Stomach (tissue), 9 donors: ENCODE data around the gene MYO9B. TPM values are rescaled to one million over a fixed set of nuclear protein-coding genes. Genes with fewer than 3 reads are reported as not detected.
A peak's percentile ranks its signal among the peaks of the same experiment; 100 is the strongest.

Source experiments
- DNase-seq, 2 donors: peaks; one replicate each; pipeline versions ENCODE4 v3.0.0 to v3.0.0-alpha.2; 2013 to 2019
- H3K27ac ChIP-seq, 5 donors: fragments of 200-600 bp in 4 of 5; sonication (generic) in 4 of 5; one replicate each; pipeline ENCODE4 v1.5.1; 2013 to 2019; ENCODE audit warnings: mild to moderate bottlenecking in 1 of 5, moderate library complexity in 1 of 5
- H3K27me3 ChIP-seq, 3 donors: fragments of 200-600 bp; sonication (generic); one replicate each; pipeline ENCODE4 v1.5.1; 2017 to 2019; ENCODE audit warnings: mixed run types in 1 of 3
- H3K36me3 ChIP-seq, 4 donors: fragments of 200-600 bp; sonication (generic); 1 replicate in 3 of 4; 2 replicates in 1 of 4; pipeline ENCODE4 v1.5.1; 2016 to 2019
- H3K4me1 ChIP-seq, 4 donors: fragments of 200-600 bp; sonication (generic); one replicate each; pipeline ENCODE4 v1.5.1; 2016 to 2019
- H3K4me3 ChIP-seq, 4 donors: fragments of 200-600 bp; sonication (generic) in 3 of 4; one replicate each; pipeline ENCODE4 v1.5.1; 2016 to 2019; ENCODE audit warnings: mild to moderate bottlenecking in 1 of 4
- H3K9me3 ChIP-seq, 4 donors: fragments of 200-600 bp; sonication (generic); one replicate each; pipeline ENCODE4 v1.5.1; 2016 to 2019
- EP300 ChIP-seq: sonication (generic); formaldehyde crosslinking; IDR thresholded peaks from one replicate; pipeline ENCODE4 v1.6.1; 2017; ENCODE audit warnings: antibody characterized with exemption
- POLR2A ChIP-seq, 4 donors: fragments of 450-650 bp; IDR thresholded peaks; one replicate each; pipeline ENCODE4 v1.6.1; 2016; ENCODE audit warnings: antibody characterized with exemption in 4 of 4, control low read depth in 2 of 4, mild to moderate bottlenecking in 1 of 4, moderate library complexity in 1 of 4
- POLR2AphosphoS5 ChIP-seq, 3 donors: sonication (generic); formaldehyde crosslinking; IDR thresholded peaks; one replicate each; pipeline ENCODE4 v1.6.1; 2016; ENCODE audit warnings: antibody characterized with exemption in 3 of 3
- WGBS, 5 donors: extraction: QIAGEN DNeasy Blood & Tissue Kit in 3 of 5; methylation state at CpG; one replicate each; pipeline versions ENCODE4 v1.1.5 to v1.1.7; 2013 to 2018; 5-methylcytosine and 5-hydroxymethylcytosine counted together
- intact Hi-C: fragments of 100-400 bp; cut with DNase I; formaldehyde crosslinking; loops from one replicate; pipeline ENCODE4 v1.15.1; 2023; ENCODE audit warnings: low total_unique reads
- polyA plus RNA-seq, 3 donors: library from polyadenylated mRNA; stranded (reverse); fragments of 200-250 nt; gene quantifications; one replicate each; pipeline ENCODE4 v1.2.3, GENCODE V29; 2013
- total RNA-seq, 5 donors: library from RNA; depleted of rRNA; stranded (reverse); fragments of >200 nt; gene quantifications; one replicate each; pipeline versions ENCODE4 v1.1.0 to v1.2.3, GENCODE V29; 2014 to 2016
- TF ChIP-seq, protein P1 (sequence below), 7 experiments: fragments of 450-650 bp in 4 of 7; fragments of 200-600 bp in 3 of 7; sonication (generic) in 3 of 7; IDR thresholded peaks; one replicate each; pipeline ENCODE4 v1.5.1; 2016 to 2019; ENCODE audit warnings: antibody characterized with exemption in 7 of 7, control low read depth in 2 of 7, mild to moderate bottlenecking in 1 of 7
- donor health status: healthy with polysubstance abuse.
- donor health status: Bipolar disorder and iron deficiency.
- donor health status: healthy.

MYO9B gene
- total and polyA plus RNA-seq, 8 donors = 30.2 to 265 (median 62.5) TPM

DNA sequence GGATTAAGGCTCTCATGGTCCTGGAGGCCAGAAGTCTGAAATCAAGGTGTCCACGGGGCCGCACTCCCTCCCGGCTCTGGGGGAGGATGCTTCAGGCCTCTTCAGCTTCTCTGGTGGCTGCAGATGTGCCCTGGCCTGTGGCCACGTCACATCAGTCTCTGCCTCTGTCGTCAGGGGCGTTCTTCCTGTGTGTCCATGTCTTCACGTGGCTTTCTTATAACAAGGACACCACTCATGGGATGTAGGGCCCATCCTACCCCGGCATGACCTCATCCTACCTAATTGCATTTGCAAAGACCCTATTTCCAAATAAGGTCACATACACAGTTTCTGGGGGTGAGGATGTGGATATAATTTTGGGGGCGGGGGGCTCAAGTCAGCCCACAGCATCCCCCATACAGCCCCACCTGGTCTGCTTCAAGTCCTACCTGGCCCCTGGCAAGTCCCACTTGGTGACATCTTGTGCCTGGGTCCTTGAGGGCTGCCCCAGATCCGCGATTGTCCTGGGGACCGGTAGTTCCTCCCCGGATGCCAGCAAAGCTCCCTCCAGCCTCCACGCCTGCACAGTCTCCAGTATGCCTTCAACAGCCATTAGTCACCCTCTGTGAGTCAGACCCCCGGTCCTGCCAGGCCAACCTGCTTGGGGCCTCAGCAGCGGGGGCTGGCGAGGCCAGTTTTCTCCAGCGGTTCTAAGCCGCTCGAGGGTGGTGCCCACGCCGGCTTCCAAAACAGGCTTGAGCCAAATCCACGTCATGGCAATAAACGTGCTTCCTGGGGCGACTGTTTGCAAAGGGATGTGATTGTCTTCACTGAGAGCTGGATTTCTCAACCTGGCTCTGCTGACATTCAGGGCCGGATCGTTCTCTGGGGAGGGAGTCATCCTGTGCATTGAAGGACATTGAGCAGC is 32.2 kb downstream of the MYO9B start:
- Histone ChIP-seq H3K27ac (peak overlapping the region; percentile 66 to 87 (median 84)), H3K9me3 (peaks cover 0 to 4% (median 0%) of the 10 kb centered on the region in 4 donors), H3K27me3 (no peaks in the 10 kb centered on the region), H3K4me1 (peaks cover 20 to 66% (median 30%) of the 10 kb centered on the region in 4 donors), H3K36me3 (peaks cover 5 to 68% (median 57%) of the 10 kb centered on the region in 4 donors), H3K4me3 (peak overlapping the region in 1 of 4 donors; percentile 4)
- DNase-seq = peak; percentile 73 to 83
- intact Hi-C loops = no loop called here
- TF ChIP-seq POLR2AphosphoS5 (IDR thresholded peaks at IDR 0.05) (peak; percentile 33 to 89 (median 49)), POLR2A (IDR thresholded peaks at IDR 0.05) (no peak), EP300 (peak; percentile 27)
- TF ChIP-seq, protein P1, sequence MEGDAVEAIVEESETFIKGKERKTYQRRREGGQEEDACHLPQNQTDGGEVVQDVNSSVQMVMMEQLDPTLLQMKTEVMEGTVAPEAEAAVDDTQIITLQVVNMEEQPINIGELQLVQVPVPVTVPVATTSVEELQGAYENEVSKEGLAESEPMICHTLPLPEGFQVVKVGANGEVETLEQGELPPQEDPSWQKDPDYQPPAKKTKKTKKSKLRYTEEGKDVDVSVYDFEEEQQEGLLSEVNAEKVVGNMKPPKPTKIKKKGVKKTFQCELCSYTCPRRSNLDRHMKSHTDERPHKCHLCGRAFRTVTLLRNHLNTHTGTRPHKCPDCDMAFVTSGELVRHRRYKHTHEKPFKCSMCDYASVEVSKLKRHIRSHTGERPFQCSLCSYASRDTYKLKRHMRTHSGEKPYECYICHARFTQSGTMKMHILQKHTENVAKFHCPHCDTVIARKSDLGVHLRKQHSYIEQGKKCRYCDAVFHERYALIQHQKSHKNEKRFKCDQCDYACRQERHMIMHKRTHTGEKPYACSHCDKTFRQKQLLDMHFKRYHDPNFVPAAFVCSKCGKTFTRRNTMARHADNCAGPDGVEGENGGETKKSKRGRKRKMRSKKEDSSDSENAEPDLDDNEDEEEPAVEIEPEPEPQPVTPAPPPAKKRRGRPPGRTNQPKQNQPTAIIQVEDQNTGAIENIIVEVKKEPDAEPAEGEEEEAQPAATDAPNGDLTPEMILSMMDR (IDR thresholded peaks at IDR 0.05) = no peak
- 47 to 63% (median 54%) methylated on average over 18 to 27 of the region's 27 CpGs for WGBS, 5 donors

DNA sequence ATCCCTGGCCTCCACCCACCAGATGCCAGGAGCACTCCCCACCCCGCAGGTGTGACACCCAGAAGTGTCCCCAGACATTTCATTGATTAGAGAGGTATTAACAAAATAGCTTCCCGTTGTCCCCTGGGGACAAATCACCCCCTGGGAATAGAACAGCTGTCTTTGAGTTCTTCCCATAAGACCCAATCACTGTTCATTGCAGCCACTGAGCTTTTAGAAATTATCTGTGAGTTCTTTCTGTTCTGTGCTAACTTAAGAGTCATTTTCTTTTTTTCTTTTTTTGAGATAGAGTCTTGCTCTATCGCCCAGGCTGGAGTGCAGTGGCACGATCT is 32.8 kb downstream of the MYO9B start:
- Histone ChIP-seq H3K4me1 (peaks cover 20 to 72% (median 33%) of the 10 kb centered on the region in 4 donors), H3K27ac (peak overlapping the region; percentile 66 to 87 (median 84)), H3K27me3 (no peaks in the 10 kb centered on the region), H3K4me3 (no peak overlapping the region), H3K36me3 (peaks cover 5 to 62% (median 51%) of the 10 kb centered on the region in 4 donors), H3K9me3 (no peaks in the 10 kb centered on the region)
- 77 to 89% (median 82%) methylated on average over 3 to 4 of the region's 4 CpGs for WGBS, 5 donors
- TF ChIP-seq EP300 = no peak
- TF ChIP-seq, protein P1 (IDR thresholded peaks at IDR 0.05) = no peak
- no peak for TF ChIP-seq POLR2AphosphoS5 (IDR thresholded peaks at IDR 0.05)
- TF ChIP-seq POLR2A (IDR thresholded peaks at IDR 0.05) = no peak
- no peak for DNase-seq
- intact Hi-C loops = no loop called here

DNA sequence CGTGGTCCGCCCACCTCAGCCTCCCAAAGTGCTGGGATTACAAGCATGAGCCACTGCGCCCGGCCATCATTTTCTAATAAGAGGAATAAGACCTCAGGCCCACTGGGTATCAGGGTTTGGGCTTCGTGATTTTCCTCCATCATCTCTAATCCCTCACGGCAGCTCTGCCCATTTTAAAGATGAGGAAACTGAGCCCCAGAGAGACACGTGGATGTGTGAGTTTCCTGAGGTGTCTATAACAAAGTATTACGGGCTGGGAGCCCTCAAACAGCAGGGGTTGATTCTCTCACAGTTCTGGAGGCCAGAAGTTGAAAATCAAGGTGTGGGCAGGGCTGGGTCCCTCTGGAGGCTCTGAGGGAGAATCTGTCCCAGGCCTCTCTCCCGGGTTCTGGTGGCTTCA is 33.7 kb downstream of the MYO9B start:
- H3K4me1 ChIP-seq = peaks cover 26 to 81% (median 42%) of the 10 kb centered on the region in 4 donors
- no peak for DNase-seq
- H3K27me3 ChIP-seq = no peaks in the 10 kb centered on the region
- 90 to 93% (median 91%) methylated on average over 9 of the region's 9 CpGs for WGBS, 5 donors
- H3K36me3 ChIP-seq = peaks cover 0 to 53% (median 42%) of the 10 kb centered on the region in 4 donors
- no peaks in the 10 kb centered on the region for H3K9me3 ChIP-seq
- H3K4me3 ChIP-seq = no peak overlapping the region
- peak overlapping the region in 4 of 5 donors; percentile 26 to 87 (median 85) for H3K27ac ChIP-seq
- intact Hi-C loops = no loop called here
- TF ChIP-seq, protein P1 (IDR thresholded peaks at IDR 0.05) = no peak
- TF ChIP-seq POLR2A (IDR thresholded peaks at IDR 0.05) = no peak
- no peak for TF ChIP-seq POLR2AphosphoS5 (IDR thresholded peaks at IDR 0.05)
- no peak for TF ChIP-seq EP300

DNA sequence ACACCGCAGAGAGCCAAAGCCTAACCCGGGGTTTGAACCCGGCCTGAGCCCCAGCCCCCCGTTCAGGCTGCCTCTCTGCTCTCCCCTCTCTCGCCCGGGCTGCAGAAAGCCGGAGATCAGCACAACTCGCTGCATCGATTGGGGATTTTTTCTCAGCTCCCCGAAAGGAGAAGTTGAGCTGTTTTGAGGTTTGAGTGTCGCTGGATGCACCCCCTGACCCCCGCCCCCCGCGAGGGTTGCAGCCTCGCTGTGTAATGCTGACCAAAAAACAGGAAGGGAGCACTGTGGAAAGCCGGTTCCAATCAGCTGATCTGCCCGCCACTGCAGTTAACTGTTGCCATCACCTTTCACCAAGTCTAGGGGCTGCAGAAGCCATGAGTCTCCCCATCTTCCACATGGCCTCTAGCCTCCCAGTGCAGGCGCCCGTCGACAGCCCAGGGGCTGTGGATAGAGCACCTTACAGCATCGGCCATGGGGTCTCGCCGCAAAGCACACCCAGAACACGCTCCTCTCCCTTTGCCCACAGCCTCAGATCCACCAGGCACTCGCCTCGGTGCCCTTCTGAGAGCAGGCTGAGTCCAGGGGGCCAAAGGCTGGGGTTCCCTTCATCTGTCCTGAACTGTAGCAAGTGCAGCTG is 34.5 kb downstream of the MYO9B start:
- WGBS, 5 donors = 77 to 86% (median 85%) methylated on average over 24 to 26 of the region's 26 CpGs
- Histone ChIP-seq H3K27ac (peak overlapping the region in 4 of 5 donors; percentile 26 to 87 (median 85)), H3K27me3 (no peaks in the 10 kb centered on the region), H3K36me3 (peaks cover 0 to 48% (median 37%) of the 10 kb centered on the region in 4 donors), H3K9me3 (no peaks in the 10 kb centered on the region), H3K4me1 (peaks cover 26 to 86% (median 46%) of the 10 kb centered on the region in 4 donors), H3K4me3 (no peak overlapping the region)
- DNase-seq = peak; percentile 45 to 52
- TF ChIP-seq EP300 = no peak
- no peak for TF ChIP-seq POLR2A (IDR thresholded peaks at IDR 0.05)
- TF ChIP-seq, protein P1 (IDR thresholded peaks at IDR 0.05) = no peak
- no peak for TF ChIP-seq POLR2AphosphoS5 (IDR thresholded peaks at IDR 0.05)
- intact Hi-C loops = no loop called here
